SU-DHL-6 (cell line): ENCODE measurements around the gene COG5.

Experiments
- H2AFZ ChIP-seq: fragments of 200-600 bp; sonication (generic); 2 replicates; pipeline ENCODE4 v1.6.1; 2014; ENCODE audit warnings: low read depth, mild to moderate bottlenecking, moderate library complexity, mixed read lengths, antibody characterized with exemption, low read length; ENCODE audit not compliant: severe bottlenecking
- H3F3A ChIP-seq: fragments of 200-600 bp; shearing (Covaris generic); 2 replicates; pipeline ENCODE4 v1.6.0; 2016; ENCODE audit warnings: antibody characterized with exemption, mild to moderate bottlenecking; ENCODE audit not compliant: insufficient read depth
- H3K27ac ChIP-seq: fragments of 200-600 bp; sonication (generic); 2 replicates; pipeline ENCODE4 v1.5.1; 2016; ENCODE audit warnings: low read depth, mild to moderate bottlenecking, low read length, moderate library complexity, mixed read lengths
- H3K27me3 ChIP-seq: fragments of 200-600 bp; sonication (generic), shearing (Covaris generic); 2 replicates; pipeline ENCODE4 v1.6.0; 2014; ENCODE audit warnings: mild to moderate bottlenecking, low read length
- H3K36me3 ChIP-seq: fragments of 200-600 bp; sonication (generic); 2 replicates; pipeline ENCODE4 v1.6.1; 2014; ENCODE audit warnings: mild to moderate bottlenecking, low read length, mixed read lengths
- H3K4me2 ChIP-seq: fragments of 300-600, 200-600 bp; shearing (Covaris generic), sonication (generic); 2 replicates; pipeline ENCODE4 v1.6.0; 2014; ENCODE audit warnings: low read length, low read depth, mild to moderate bottlenecking; ENCODE audit not compliant: poor library complexity, severe bottlenecking
- H3K4me3 ChIP-seq: fragments of 200-600 bp; sonication (generic); 2 replicates; pipeline ENCODE4 v1.5.1; 2014; ENCODE audit warnings: antibody characterized with exemption, low read length, mild to moderate bottlenecking, mixed read lengths; ENCODE audit not compliant: insufficient read depth, poor library complexity, severe bottlenecking
- H3K79me2 ChIP-seq: fragments of 200-600 bp; sonication (generic); 2 replicates; pipeline ENCODE4 v1.6.1; 2014; ENCODE audit warnings: mild to moderate bottlenecking, low read length, moderate library complexity; ENCODE audit not compliant: insufficient read depth
- H3K9ac ChIP-seq: fragments of 200-600 bp; sonication (generic); 2 replicates; pipeline ENCODE4 v1.7.0; 2014; ENCODE audit warnings: mild to moderate bottlenecking, low read length
- H3K9me2 ChIP-seq: fragments of 200-600 bp; sonication (generic); replicated peaks from 2 replicates; pipeline ENCODE4 v1.6.1; 2014; ENCODE audit warnings: low read length; ENCODE audit not compliant: insufficient read depth
- H3K9me3 ChIP-seq: fragments of 200-600 bp; sonication (generic); 2 replicates; pipeline ENCODE4 v1.6.1; 2014; ENCODE audit warnings: low read length, mixed read lengths; ENCODE audit not compliant: insufficient read depth
- H4K20me1 ChIP-seq: fragments of 200-600 bp; sonication (generic); 2 replicates; pipeline ENCODE4 v1.6.1; 2014; ENCODE audit warnings: low read depth, mild to moderate bottlenecking, antibody characterized with exemption, low read length, moderate library complexity, mixed read lengths
- CTCF ChIP-seq: fragments of 200-600 bp; sonication (generic); IDR thresholded peaks from one replicate; pipeline ENCODE4 v1.5.1; 2017; ENCODE audit warnings: antibody characterized with exemption, mild to moderate bottlenecking, low read length, moderate library complexity; ENCODE audit not compliant: insufficient read depth, poor library complexity, severe bottlenecking
- EZH2phosphoT487 ChIP-seq: fragments of 200-600 bp; sonication (generic), shearing (Covaris generic); conservative IDR thresholded peaks from 2 replicates; pipeline ENCODE4 v1.6.1; 2018; ENCODE audit warnings: mild to moderate bottlenecking, antibody characterized with exemption, low read length, moderate library complexity, mixed read lengths

Gene COG5

GRCh38 chr7:107213945-107214344, 349.8 kb downstream of the COG5 start:
- H3K27me3 ChIP-seq = no peaks in the 10 kb centered on the region
- TF ChIP-seq EZH2phosphoT487 (no peak), CTCF (no peak)
- H3K9me2 ChIP-seq = no peaks in the 10 kb centered on the region
- H3K4me2 ChIP-seq = no peak overlapping the region
- H3K9ac ChIP-seq = no peak overlapping the region
- H3K4me3 ChIP-seq = no peak overlapping the region
- no peaks in the 10 kb centered on the region for H3K9me3 ChIP-seq
- H3K27ac ChIP-seq = no peak overlapping the region
- no peak overlapping the region for H2AFZ ChIP-seq
- H3K36me3 ChIP-seq = no peaks in the 10 kb centered on the region
- no peaks in the 10 kb centered on the region for H3K79me2 ChIP-seq
- H3F3A ChIP-seq = no peaks in the 10 kb centered on the region
- H4K20me1 ChIP-seq = no peaks in the 10 kb centered on the region

- H3K27me3 ChIP-seq = no peaks in the 10 kb centered on the region
- H3K27ac ChIP-seq = no peak overlapping the region
- no peak overlapping the region for H3K4me2 ChIP-seq
- no peak overlapping the region for H2AFZ ChIP-seq
- no peak overlapping the region for H3K9ac ChIP-seq
- H3K79me2 ChIP-seq = no peaks in the 10 kb centered on the region
- H3K9me3 ChIP-seq = no peaks in the 10 kb centered on the region
- no peaks in the 10 kb centered on the region for H3F3A ChIP-seq
- no peak overlapping the region for H3K4me3 ChIP-seq
- TF ChIP-seq EZH2phosphoT487 (no peak), CTCF (no peak)
- H3K9me2 ChIP-seq = no peaks in the 10 kb centered on the region
- H3K36me3 ChIP-seq = no peaks in the 10 kb centered on the region
- no peaks in the 10 kb centered on the region for H4K20me1 ChIP-seq
These were observed 350.4 kb downstream of the COG5 start for GRCh38 chr7:107213193-107213788.

GRCh38 chr7:107212725-107213124, 351.0 kb downstream of the COG5 start:
- Histone ChIP-seq H2AFZ (no peak overlapping the region), H3K9ac (no peak overlapping the region), H3K4me2 (no peak overlapping the region), H3K9me3 (no peaks in the 10 kb centered on the region), H3K27ac (no peak overlapping the region), H3F3A (no peaks in the 10 kb centered on the region), H3K79me2 (no peaks in the 10 kb centered on the region), H3K36me3 (no peaks in the 10 kb centered on the region), H3K27me3 (no peaks in the 10 kb centered on the region), H3K4me3 (no peak overlapping the region), H4K20me1 (no peaks in the 10 kb centered on the region), H3K9me2 (no peaks in the 10 kb centered on the region)
- TF ChIP-seq EZH2phosphoT487 = no peak
- TF ChIP-seq CTCF = no peak
